Stomach (tissue), 9 donors: Measurements from ENCODE around the gene JDP2. TPM values are rescaled to one million over a fixed set of nuclear protein-coding genes. Genes with fewer than 3 reads are reported as not detected.

ENCODE experiments used
- DNase-seq, 2 donors: peaks; one replicate each; pipeline versions ENCODE4 v3.0.0 to v3.0.0-alpha.2; 2013 to 2019
- H3K27ac ChIP-seq, 5 donors: fragments of 200-600 bp in 4 of 5; sonication (generic) in 4 of 5; one replicate each; pipeline ENCODE4 v1.5.1; 2013 to 2019; ENCODE audit warnings: mild to moderate bottlenecking in 1 of 5, moderate library complexity in 1 of 5
- H3K27me3 ChIP-seq, 3 donors: fragments of 200-600 bp; sonication (generic); one replicate each; pipeline ENCODE4 v1.5.1; 2017 to 2019; ENCODE audit warnings: mixed run types in 1 of 3
- H3K36me3 ChIP-seq, 4 donors: fragments of 200-600 bp; sonication (generic); 1 replicate in 3 of 4; 2 replicates in 1 of 4; pipeline ENCODE4 v1.5.1; 2016 to 2019
- H3K4me1 ChIP-seq, 4 donors: fragments of 200-600 bp; sonication (generic); one replicate each; pipeline ENCODE4 v1.5.1; 2016 to 2019
- H3K4me3 ChIP-seq, 4 donors: fragments of 200-600 bp; sonication (generic) in 3 of 4; one replicate each; pipeline ENCODE4 v1.5.1; 2016 to 2019; ENCODE audit warnings: mild to moderate bottlenecking in 1 of 4
- H3K9me3 ChIP-seq, 4 donors: fragments of 200-600 bp; sonication (generic); one replicate each; pipeline ENCODE4 v1.5.1; 2016 to 2019
- CTCF ChIP-seq, 7 experiments: fragments of 450-650 bp in 4 of 7; fragments of 200-600 bp in 3 of 7; sonication (generic) in 3 of 7; IDR thresholded peaks; one replicate each; pipeline ENCODE4 v1.5.1; 2016 to 2019; ENCODE audit warnings: antibody characterized with exemption in 7 of 7, control low read depth in 2 of 7, mild to moderate bottlenecking in 1 of 7
- EP300 ChIP-seq: sonication (generic); formaldehyde crosslinking; IDR thresholded peaks from one replicate; pipeline ENCODE4 v1.6.1; 2017; ENCODE audit warnings: antibody characterized with exemption
- POLR2A ChIP-seq, 4 donors: fragments of 450-650 bp; IDR thresholded peaks; one replicate each; pipeline ENCODE4 v1.6.1; 2016; ENCODE audit warnings: antibody characterized with exemption in 4 of 4, control low read depth in 2 of 4, mild to moderate bottlenecking in 1 of 4, moderate library complexity in 1 of 4
- POLR2AphosphoS5 ChIP-seq, 3 donors: sonication (generic); formaldehyde crosslinking; IDR thresholded peaks; one replicate each; pipeline ENCODE4 v1.6.1; 2016; ENCODE audit warnings: antibody characterized with exemption in 3 of 3
- WGBS, 5 donors: extraction: QIAGEN DNeasy Blood & Tissue Kit in 3 of 5; methylation state at CpG; one replicate each; pipeline versions ENCODE4 v1.1.5 to v1.1.7; 2013 to 2018; 5-methylcytosine and 5-hydroxymethylcytosine counted together
- intact Hi-C: fragments of 100-400 bp; cut with DNase I; formaldehyde crosslinking; loops from one replicate; pipeline ENCODE4 v1.15.1; 2023; ENCODE audit warnings: low total_unique reads
- polyA plus RNA-seq, 3 donors: library from polyadenylated mRNA; stranded (reverse); fragments of 200-250 nt; gene quantifications; one replicate each; pipeline ENCODE4 v1.2.3, GENCODE V29; 2013
- total RNA-seq, 5 donors: library from RNA; depleted of rRNA; stranded (reverse); fragments of >200 nt; gene quantifications; one replicate each; pipeline versions ENCODE4 v1.1.0 to v1.2.3, GENCODE V29; 2014 to 2016
- donor health status: healthy with polysubstance abuse.
- donor health status: Bipolar disorder and iron deficiency.
- donor health status: healthy.

Gene JDP2
- total and polyA plus RNA-seq, 8 donors: 10.3 to 145 (median 31.6) TPM

- no peak for DNase-seq
- WGBS, 5 donors: 91 to 100% (median 94%) methylated on average over 1 of the region's 1 CpG
- intact Hi-C loops: no loop called here
- Histone ChIP-seq H3K4me1 (no peaks in the 10 kb centered on the region), H3K4me3 (no peak overlapping the region), H3K27ac (no peak overlapping the region), H3K9me3 (peaks cover 0 to 8% (median 0%) of the 10 kb centered on the region in 4 donors), H3K27me3 (no peaks in the 10 kb centered on the region), H3K36me3 (no peaks in the 10 kb centered on the region)
- no peak for TF ChIP-seq POLR2AphosphoS5 (IDR thresholded peaks at IDR 0.05)
Measured at GRCh38 chr14:75504411-75504810, 76.6 kb downstream of the JDP2 start.

- no peak for DNase-seq
- 91 to 99% (median 97%) methylated on average over 1 of the region's 1 CpG for WGBS, 5 donors
- H3K36me3 ChIP-seq: no peaks in the 10 kb centered on the region
- no peak for TF ChIP-seq POLR2A (IDR thresholded peaks at IDR 0.05)
- no peak for TF ChIP-seq EP300
- no peak for TF ChIP-seq POLR2AphosphoS5 (IDR thresholded peaks at IDR 0.05)
- TF ChIP-seq CTCF (IDR thresholded peaks at IDR 0.05): no peak
- no peak overlapping the region for H3K27ac ChIP-seq
- no peak overlapping the region for H3K4me3 ChIP-seq
- H3K27me3 ChIP-seq: no peaks in the 10 kb centered on the region
- H3K4me1 ChIP-seq: no peaks in the 10 kb centered on the region
- peaks cover 0 to 23% (median 9%) of the 10 kb centered on the region in 4 donors for H3K9me3 ChIP-seq
- intact Hi-C loops: no loop called here
Measured at GRCh38 chr14:75506930-75507329, 79.1 kb downstream of the JDP2 start.

DNA sequence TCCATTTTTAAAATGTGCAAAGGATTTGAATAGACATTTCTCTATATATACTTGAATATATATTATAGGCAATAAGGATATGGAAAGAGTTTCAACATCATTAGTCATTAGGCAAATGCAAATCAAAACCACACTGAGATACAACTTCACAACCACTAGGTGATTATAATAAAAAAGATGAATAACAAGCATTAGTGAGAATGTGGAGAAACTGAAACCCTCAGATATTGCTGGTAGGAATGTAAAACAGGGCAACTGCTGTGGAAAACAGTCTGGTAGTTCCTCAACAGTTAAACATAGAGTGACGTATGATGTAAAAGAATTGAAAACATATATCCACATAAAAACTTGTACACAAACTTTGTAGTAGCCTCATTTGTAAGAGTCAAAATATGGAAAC lies 82.7 kb downstream of the JDP2 start:
- DNase-seq: no peak
- WGBS, 5 donors: 89 to 95% (median 90%) methylated on average over 1 of the region's 1 CpG
- intact Hi-C loops: no loop called here
- Histone ChIP-seq H3K27me3 (peaks cover 0 to 7% (median 0%) of the 10 kb centered on the region in 3 donors), H3K4me1 (peaks cover 0 to 9% (median 3%) of the 10 kb centered on the region in 4 donors), H3K27ac (no peak overlapping the region), H3K4me3 (no peak overlapping the region), H3K36me3 (no peaks in the 10 kb centered on the region), H3K9me3 (peaks cover 0 to 25% (median 10%) of the 10 kb centered on the region in 4 donors)
- no peak for TF ChIP-seq POLR2AphosphoS5 (IDR thresholded peaks at IDR 0.05)
- TF ChIP-seq POLR2A (IDR thresholded peaks at IDR 0.05): no peak
- TF ChIP-seq CTCF (IDR thresholded peaks at IDR 0.05): no peak

- Histone ChIP-seq H3K27me3 (peaks cover 0 to 7% (median 0%) of the 10 kb centered on the region in 3 donors), H3K4me3 (no peak overlapping the region), H3K4me1 (peaks cover 0 to 16% (median 4%) of the 10 kb centered on the region in 4 donors), H3K36me3 (no peaks in the 10 kb centered on the region), H3K27ac (no peak overlapping the region), H3K9me3 (peaks cover 0 to 25% (median 10%) of the 10 kb centered on the region in 4 donors)
- intact Hi-C loops: no loop called here
- TF ChIP-seq POLR2A (IDR thresholded peaks at IDR 0.05) (no peak), EP300 (no peak), CTCF (IDR thresholded peaks at IDR 0.05) (no peak), POLR2AphosphoS5 (IDR thresholded peaks at IDR 0.05) (no peak)
- DNase-seq: no peak
Measured at GRCh38 chr14:75511201-75511600, 83.4 kb downstream of the JDP2 start.

DNA sequence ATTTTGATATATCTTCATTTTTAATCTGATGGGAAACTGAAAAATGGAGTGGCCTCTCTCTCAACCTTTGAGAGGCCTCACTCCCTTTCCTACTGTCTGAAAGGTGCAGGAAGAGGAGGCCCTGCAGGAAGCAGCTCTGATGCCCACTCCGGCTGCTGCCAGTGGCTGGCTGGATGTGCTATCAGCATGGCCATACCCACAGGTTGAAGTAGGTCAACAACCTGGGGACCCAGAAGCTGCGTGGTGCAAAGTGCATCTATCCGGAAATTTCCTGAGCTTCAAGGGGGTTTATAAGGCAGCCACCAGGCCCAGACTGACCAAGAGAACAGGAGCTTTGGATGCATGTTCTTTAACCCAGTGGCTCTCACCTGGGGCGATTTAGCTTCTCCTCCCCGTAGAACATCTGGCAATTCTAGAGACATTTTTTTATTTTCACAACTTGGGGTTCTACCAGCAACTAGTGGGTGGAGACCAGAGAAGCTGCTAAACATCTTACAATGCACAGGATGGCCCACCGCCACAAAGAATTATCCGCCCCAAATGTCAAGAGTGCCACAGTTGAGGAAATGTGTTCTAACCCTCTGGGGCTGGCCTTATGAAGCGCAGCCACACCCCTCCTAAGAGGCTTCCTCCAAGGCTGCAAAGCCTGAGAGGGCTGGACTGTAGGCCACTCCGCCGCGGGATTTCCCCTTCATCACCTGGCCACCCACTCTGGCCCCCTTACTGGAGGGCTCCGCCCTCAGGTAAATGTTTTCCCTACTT lies 86.3 kb downstream of the JDP2 start:
- peaks cover 0 to 16% (median 4%) of the 10 kb centered on the region in 4 donors for H3K4me1 ChIP-seq
- intact Hi-C loops: no loop called here
- DNase-seq: no peak
- TF ChIP-seq CTCF (IDR thresholded peaks at IDR 0.05): no peak
- no peak for TF ChIP-seq POLR2A (IDR thresholded peaks at IDR 0.05)
- no peak for TF ChIP-seq EP300
- no peak for TF ChIP-seq POLR2AphosphoS5 (IDR thresholded peaks at IDR 0.05)
- no peak overlapping the region for H3K27ac ChIP-seq
- no peaks in the 10 kb centered on the region for H3K36me3 ChIP-seq
- 78 to 89% (median 82%) methylated on average over 12 of the region's 12 CpGs for WGBS, 5 donors
- no peak overlapping the region for H3K4me3 ChIP-seq
- H3K27me3 ChIP-seq: peaks cover 0 to 7% (median 0%) of the 10 kb centered on the region in 3 donors
- H3K9me3 ChIP-seq: peaks cover 0 to 17% (median 10%) of the 10 kb centered on the region in 4 donors
